Activated CD4-positive, alpha-beta T cell treated with anti-CD3 and anti-CD28 coated beads, Interleukin-2, amount 10 ng/mL, durations not matched to agents 7 days and 5 days (primary cell): ENCODE data around the gene ARL15. TPM values are rescaled to one million over a fixed set of nuclear protein-coding genes. Genes with fewer than 3 reads are reported as not detected.

Experiments
- CTCF ChIA-PET: fragments of 350-600 bp; sonication (Branson Sonifier 250); formaldehyde crosslinking; loops from one replicate; lab custom pipeline; 2021; ENCODE audit warnings: antibody characterized with exemption; lab: Charles Lee
- POLR2A ChIA-PET: fragments of 350-600 bp; sonication (Branson Sonifier 250); formaldehyde crosslinking; loops from one replicate; lab custom pipeline; 2021; ENCODE audit warnings: antibody characterized with exemption; lab: Charles Lee
- DNase-seq: peaks from one replicate; pipeline ENCODE4 v3.0.0-alpha.2; 2020
- H3K27ac Mint-ChIP-seq: one replicate; pipeline ENCODE4 v1.8.0; 2021; ENCODE audit warnings: mild to moderate bottlenecking, moderate library complexity, mixed read lengths
- H3K27me3 Mint-ChIP-seq: one replicate; pipeline ENCODE4 v1.8.0; 2021; ENCODE audit warnings: mixed read lengths
- H3K36me3 Mint-ChIP-seq: one replicate; pipeline ENCODE4 v1.8.0; 2021; ENCODE audit warnings: low read depth, mixed read lengths
- H3K4me1 Mint-ChIP-seq: one replicate; pipeline ENCODE4 v1.8.0; 2021; ENCODE audit warnings: mixed read lengths
- H3K4me3 Mint-ChIP-seq: one replicate; pipeline ENCODE4 v1.8.0; 2021; ENCODE audit warnings: mild to moderate bottlenecking, moderate library complexity, mixed read lengths
- H3K9me3 Mint-ChIP-seq: one replicate; pipeline ENCODE4 v1.8.0; 2021; ENCODE audit warnings: mixed read lengths
- total RNA-seq, 2 experiments: library from RNA; stranded (reverse); gene quantifications; one replicate each; pipeline ENCODE4 v1.2.3, GENCODE V29; 2021

Gene ARL15
- total RNA-seq, 2 experiments from 2014 or later, result 13.5 to 16.1 TPM

DNA sequence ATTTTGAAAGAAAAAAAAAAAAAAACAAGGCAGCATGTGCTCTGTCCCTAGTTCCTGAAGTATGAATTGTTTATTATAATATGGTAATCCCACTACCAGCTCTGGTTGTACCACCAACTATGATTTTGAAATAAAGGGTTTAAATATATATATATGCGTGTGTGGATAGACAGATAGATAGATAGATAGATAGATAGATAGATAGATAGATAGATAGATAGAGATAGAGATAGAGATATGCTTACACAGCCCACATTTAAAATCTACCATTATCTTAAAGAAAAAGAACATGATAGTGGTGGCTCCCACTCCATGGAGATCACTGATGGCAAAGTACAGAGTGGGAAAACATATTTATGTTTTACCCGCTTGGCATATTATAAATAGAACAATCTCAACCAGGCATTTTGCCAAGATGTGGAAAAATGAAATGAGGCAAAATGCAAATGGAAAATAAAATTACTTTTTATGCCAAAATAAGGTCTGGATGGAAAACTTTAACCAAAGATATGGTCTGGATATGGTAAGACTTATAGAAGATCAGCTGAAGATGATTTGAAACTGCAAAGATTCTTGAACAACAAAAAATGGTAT, 170.0 kb downstream of the ARL15 start:
- ChIA-PET POLR2A (no interaction called here), CTCF (no interaction called here)
- Mint-ChIP-seq H3K36me3 (no peaks in the 10 kb centered on the region), H3K4me1 (no peaks in the 10 kb centered on the region), H3K27me3 (no peaks in the 10 kb centered on the region), H3K9me3 (no peaks in the 10 kb centered on the region), H3K4me3 (no peak overlapping the region), H3K27ac (no peak overlapping the region)
- DNase-seq, result no peak

DNA sequence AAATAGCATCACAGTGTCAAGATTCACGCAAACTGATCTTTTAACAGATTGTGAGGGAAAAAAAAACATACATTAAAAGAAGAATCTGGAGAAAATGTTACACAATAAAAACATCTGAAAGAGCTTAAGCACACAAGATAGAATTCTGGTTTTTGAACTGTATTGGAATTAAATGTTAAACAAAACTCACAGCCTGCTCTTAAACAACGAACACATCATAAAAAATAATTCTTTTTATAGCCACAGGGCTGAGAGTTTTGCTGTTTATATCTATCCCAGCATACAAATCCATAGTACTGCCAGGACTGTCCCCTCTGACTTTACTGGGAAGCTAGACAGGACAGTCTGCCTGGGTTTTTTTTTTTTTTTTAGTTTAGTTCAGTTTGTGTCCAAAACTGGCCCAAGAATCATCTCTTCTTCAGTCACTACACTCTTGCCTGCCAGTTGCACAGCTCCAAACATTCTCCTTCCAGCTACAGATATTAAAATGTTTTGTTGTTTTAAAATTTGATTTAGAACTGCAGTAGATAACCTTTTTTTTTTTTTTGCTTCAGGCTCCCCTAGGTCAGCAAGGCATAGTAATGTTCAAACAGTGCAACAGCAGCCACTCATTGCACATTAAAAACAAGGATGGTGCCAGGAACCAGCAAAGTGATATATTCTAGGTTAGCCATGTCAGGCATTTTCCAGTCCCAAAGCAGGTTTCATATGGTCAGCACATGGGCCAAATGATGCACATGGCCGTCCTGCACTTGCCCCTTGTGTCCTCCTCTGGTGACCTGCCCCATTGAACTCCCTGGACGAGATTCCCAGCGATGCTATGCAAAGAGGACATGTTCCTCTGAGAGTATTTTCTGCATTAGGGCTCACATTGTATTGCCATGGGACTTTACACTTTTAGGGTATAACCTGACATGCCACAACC, 173.6 kb downstream of the ARL15 start:
- Mint-ChIP-seq H3K27ac (no peak overlapping the region), H3K9me3 (no peaks in the 10 kb centered on the region), H3K4me3 (no peak overlapping the region), H3K27me3 (no peaks in the 10 kb centered on the region), H3K36me3 (no peaks in the 10 kb centered on the region), H3K4me1 (no peaks in the 10 kb centered on the region)
- ChIA-PET POLR2A (no interaction called here), CTCF (interaction anchor here (0.6 to 0.7 kb wide), 2 partner anchors 8 to 131 kb away, joined by 3 read pairs; no protein-coding TSS in a partner anchor)
- no peak for DNase-seq

DNA sequence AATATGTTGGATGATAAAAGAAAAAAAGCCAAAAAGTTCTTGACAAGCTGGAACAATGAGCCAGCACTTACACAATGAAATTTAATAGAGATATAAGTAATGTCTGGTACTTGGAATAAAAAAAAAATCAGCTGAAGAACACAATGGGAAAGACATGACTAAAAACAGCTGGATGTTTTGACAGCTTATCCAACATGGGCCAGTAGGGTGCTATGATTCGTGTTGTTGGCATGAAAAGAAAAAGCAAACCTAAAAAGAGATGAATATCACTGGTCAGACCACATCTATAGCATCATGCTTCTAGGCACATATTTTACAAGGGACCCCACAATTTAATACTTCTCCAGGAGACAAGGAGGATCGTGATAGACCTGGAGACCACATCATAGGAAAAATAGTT, 175.3 kb downstream of the ARL15 start:
- POLR2A ChIA-PET, result no interaction called here
- Mint-ChIP-seq H3K9me3 (no peaks in the 10 kb centered on the region), H3K4me3 (no peak overlapping the region), H3K27ac (no peak overlapping the region), H3K27me3 (no peaks in the 10 kb centered on the region), H3K4me1 (no peaks in the 10 kb centered on the region), H3K36me3 (no peaks in the 10 kb centered on the region)
- DNase-seq, result no peak
- CTCF ChIA-PET, result interaction anchor here (1.2 kb wide), 1 partner anchor 23 kb away, joined by 3 read pairs; no protein-coding TSS in a partner anchor

DNA sequence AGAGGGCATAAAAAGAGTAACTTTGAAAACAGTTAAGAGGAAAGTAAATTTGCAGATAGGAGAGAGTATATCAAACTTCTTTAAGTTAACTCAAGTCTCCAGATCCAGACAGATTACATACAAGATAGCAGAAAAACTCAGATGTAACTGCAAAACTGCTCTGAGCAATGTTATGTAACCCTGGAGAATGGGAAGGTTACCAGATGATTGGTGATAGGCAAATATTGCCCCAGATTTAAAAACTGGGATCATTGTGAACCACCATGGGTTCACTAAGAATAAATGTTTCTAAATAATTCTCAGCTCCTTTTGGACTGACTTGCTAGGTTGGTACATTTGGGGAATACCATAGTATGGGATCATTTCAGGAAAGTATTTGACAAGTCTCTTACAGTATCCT, 176.5 kb downstream of the ARL15 start:
- H3K4me3 Mint-ChIP-seq, result no peak overlapping the region
- no peak overlapping the region for H3K27ac Mint-ChIP-seq
- POLR2A ChIA-PET, result no interaction called here
- no peaks in the 10 kb centered on the region for H3K9me3 Mint-ChIP-seq
- no peaks in the 10 kb centered on the region for H3K36me3 Mint-ChIP-seq
- H3K4me1 Mint-ChIP-seq, result no peaks in the 10 kb centered on the region
- CTCF ChIA-PET, result interaction anchor here (1.2 kb wide), 1 partner anchor 24 kb away, joined by 3 read pairs; no protein-coding TSS in a partner anchor
- DNase-seq, result no peak
- H3K27me3 Mint-ChIP-seq, result no peaks in the 10 kb centered on the region

DNA sequence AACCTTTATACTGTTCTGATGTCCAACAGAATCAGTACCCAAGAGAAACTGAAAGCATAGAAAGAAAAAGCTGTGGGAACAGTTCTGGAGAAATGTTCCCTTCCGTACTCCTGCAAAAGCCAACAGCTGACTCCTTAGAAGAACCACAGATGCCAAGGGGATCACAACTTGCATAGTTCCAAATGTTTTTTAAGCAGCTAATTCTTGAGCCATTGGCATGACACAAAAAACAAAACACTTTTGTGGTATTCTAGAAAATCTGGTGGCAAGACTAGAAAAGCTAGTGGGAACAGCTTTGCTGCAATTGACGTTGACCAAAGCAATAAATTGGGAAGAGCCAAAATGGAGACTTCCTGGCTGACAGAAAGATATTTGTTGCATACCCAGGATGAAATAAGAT, 189.9 kb downstream of the ARL15 start:
- CTCF ChIA-PET, result no interaction called here
- no peak overlapping the region for H3K4me3 Mint-ChIP-seq
- no peak for DNase-seq

DNA sequence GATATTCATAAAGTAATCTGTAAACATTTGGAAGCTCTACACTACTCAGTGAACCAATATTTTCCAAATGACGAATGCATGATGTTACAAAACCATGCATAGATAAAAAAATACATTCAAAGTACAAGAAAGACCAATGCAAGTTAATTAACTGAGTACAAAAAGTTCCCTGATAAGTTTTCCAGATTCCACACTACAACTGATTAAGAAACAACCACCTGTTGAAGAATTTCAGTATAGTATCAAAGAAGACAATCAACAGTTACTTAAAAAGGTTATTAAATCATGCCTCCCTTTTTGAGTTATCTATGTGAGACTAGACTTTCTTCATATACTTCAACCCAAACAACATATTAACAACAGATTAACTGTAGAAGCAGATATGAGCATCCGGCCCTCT, 192.4 kb downstream of the ARL15 start:
- Mint-ChIP-seq H3K27ac (no peak overlapping the region), H3K27me3 (no peaks in the 10 kb centered on the region), H3K36me3 (no peaks in the 10 kb centered on the region), H3K4me1 (no peaks in the 10 kb centered on the region), H3K9me3 (peaks cover 2% of the 10 kb centered on the region), H3K4me3 (no peak overlapping the region)
- DNase-seq, result no peak
- CTCF ChIA-PET, result no interaction called here
- POLR2A ChIA-PET, result no interaction called here

More for the DNA sequence above, 189.9 kb downstream of the ARL15 start:
- Mint-ChIP-seq H3K4me1 (no peaks in the 10 kb centered on the region), H3K27ac (no peak overlapping the region), H3K36me3 (no peaks in the 10 kb centered on the region), H3K9me3 (peaks cover 2% of the 10 kb centered on the region), H3K27me3 (no peaks in the 10 kb centered on the region)
- POLR2A ChIA-PET, result no interaction called here

DNA sequence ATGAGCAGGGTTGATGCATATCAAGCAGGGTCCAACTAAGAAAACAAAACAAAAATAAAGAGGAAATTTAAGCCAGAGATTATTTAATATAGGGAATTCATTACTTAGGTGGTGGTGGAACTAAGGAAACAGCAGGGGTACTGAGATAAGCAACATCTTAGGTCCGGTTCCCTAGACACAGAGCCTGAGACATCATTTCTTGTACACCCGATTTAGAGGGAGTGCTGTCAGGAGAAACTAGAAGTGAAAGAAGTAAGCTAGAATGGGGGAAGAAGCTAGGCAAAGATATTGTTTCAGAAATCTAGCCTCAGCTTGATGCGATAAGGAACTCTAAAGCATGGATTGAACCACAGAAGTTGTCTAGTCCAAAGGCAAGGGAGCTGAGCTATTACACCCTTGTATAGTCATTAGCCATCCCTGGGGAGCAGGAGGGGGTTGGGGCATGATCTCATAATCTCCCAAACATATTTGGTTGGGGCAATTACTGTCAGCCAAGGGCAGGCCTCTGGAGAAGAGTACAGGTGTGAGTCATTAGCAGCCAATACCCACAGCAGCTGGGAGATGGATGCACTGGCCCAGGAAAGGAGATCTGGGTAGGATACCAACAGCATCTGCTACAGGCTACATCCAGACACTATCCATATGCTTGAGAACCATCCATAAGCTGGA, 194.5 kb downstream of the ARL15 start:
- H3K36me3 Mint-ChIP-seq, result peaks cover 2% of the 10 kb centered on the region
- H3K4me1 Mint-ChIP-seq, result no peaks in the 10 kb centered on the region
- peaks cover 2% of the 10 kb centered on the region for H3K9me3 Mint-ChIP-seq
- POLR2A ChIA-PET, result no interaction called here
- DNase-seq, result no peak
- no peaks in the 10 kb centered on the region for H3K27me3 Mint-ChIP-seq
- H3K27ac Mint-ChIP-seq, result no peak overlapping the region
- CTCF ChIA-PET, result interaction anchor here (1.1 kb wide), 1 partner anchor 44 kb away, joined by 3 read pairs; no protein-coding TSS in a partner anchor
- no peak overlapping the region for H3K4me3 Mint-ChIP-seq

DNA sequence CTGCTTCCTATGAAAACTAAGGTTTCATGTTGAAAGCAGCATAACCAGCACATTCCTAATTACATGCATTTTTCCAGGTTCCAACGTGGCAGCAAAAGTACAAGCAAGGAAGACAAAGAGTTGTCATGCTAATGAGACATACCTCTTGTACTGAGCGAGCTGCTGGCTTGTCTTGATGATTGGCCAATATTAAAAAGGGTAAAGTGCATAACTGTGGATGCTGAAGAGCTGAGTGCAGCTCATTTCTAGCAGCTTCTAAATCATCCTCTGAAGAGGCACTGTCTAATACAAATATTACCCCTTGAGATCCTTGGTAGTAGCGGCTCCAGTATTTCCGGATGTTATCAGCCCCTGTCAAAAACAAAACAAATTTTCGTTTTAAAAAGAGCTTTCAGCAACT, 197.3 kb downstream of the ARL15 start:
- Mint-ChIP-seq H3K36me3 (peaks cover 2% of the 10 kb centered on the region), H3K4me1 (no peaks in the 10 kb centered on the region), H3K4me3 (no peak overlapping the region), H3K27me3 (no peaks in the 10 kb centered on the region), H3K9me3 (no peaks in the 10 kb centered on the region), H3K27ac (no peak overlapping the region)
- ChIA-PET CTCF (no interaction called here), POLR2A (no interaction called here)
- DNase-seq, result no peak

DNA sequence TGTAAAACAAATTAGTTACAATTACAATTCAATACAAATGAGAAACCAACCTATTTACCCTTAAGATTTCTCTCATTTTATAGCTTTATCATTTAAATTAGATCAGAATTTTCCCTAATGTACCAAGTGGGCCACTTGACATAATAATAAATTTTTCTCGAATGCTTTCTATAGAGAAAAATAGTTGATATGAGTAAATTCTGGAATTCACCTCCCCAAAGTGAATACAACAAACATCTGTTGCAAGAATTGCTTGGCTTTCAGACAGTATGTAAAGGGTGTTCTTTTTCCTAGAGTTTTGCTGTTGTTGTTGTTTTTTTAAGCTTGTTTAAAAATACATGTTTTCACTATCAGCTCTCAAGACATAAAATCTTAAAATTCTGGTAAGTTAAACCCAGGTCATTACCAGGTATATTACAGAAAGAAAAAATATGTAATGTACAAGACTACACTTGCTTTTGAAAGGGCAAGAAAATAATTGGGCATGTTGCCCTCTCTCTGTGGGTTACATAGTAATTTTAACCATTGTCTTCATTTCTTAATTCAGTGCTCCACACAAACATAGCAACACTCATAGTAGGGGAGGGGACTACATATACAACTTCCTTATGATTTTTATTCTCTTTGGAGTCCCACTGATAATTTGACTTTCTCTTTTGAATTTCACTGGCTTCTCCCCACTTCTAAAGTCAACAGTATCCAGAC, 200.6 kb downstream of the ARL15 start:
- peaks cover 2% of the 10 kb centered on the region for H3K36me3 Mint-ChIP-seq
- no peak for DNase-seq
- H3K4me1 Mint-ChIP-seq, result no peaks in the 10 kb centered on the region
- ChIA-PET CTCF (no interaction called here), POLR2A (no interaction called here)
- H3K4me3 Mint-ChIP-seq, result no peak overlapping the region
- H3K27ac Mint-ChIP-seq, result no peak overlapping the region
- no peaks in the 10 kb centered on the region for H3K9me3 Mint-ChIP-seq
- H3K27me3 Mint-ChIP-seq, result no peaks in the 10 kb centered on the region

DNA sequence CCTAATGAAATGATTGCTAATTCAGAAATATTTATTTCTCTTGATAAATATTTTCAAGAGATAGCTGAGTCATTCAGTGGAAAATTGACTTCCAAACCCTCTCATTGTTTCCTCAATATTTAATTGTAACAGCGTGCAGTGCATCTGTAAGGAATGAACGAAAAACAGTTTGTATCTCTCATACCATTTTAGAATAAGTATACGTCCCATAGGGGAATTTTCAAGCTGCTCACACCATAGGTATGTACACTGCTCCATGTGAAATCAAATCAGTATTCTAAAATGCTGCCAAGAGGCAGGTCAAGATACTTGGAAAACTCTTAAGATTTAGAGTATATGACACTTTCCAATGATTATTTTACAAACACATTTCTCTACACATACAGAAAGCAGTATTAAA, 202.2 kb downstream of the ARL15 start:
- CTCF ChIA-PET, result no interaction called here
- POLR2A ChIA-PET, result no interaction called here

DNA sequence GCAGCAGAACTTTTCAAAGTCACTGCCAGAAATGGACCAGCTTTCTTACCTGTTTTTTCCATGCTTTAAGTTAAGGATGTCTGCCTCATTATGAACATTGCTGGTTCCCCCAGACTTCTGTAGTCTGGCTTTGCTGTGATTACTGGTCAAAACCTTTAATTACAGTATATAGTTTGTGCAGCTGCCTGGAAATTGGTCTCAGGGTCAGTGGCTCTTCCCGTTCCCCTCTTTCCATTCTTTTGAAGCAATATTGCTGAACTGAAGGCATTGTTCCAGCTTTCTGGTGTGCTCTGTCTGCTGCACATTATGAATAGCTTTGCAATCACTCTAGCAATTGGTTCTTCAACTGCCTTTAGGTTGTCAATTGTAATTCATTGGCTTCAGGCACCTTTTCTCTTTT, 206.5 kb downstream of the ARL15 start:
- Mint-ChIP-seq H3K27me3 (no peaks in the 10 kb centered on the region), H3K9me3 (no peaks in the 10 kb centered on the region), H3K36me3 (no peaks in the 10 kb centered on the region), H3K27ac (no peak overlapping the region), H3K4me3 (no peak overlapping the region), H3K4me1 (no peaks in the 10 kb centered on the region)
- POLR2A ChIA-PET, result no interaction called here
- CTCF ChIA-PET, result no interaction called here
- DNase-seq, result no peak

More for the DNA sequence above, 202.2 kb downstream of the ARL15 start:
- Mint-ChIP-seq H3K27me3 (no peaks in the 10 kb centered on the region), H3K4me1 (no peaks in the 10 kb centered on the region), H3K36me3 (peaks cover 2% of the 10 kb centered on the region), H3K27ac (no peak overlapping the region), H3K9me3 (no peaks in the 10 kb centered on the region), H3K4me3 (no peak overlapping the region)
- no peak for DNase-seq

DNA sequence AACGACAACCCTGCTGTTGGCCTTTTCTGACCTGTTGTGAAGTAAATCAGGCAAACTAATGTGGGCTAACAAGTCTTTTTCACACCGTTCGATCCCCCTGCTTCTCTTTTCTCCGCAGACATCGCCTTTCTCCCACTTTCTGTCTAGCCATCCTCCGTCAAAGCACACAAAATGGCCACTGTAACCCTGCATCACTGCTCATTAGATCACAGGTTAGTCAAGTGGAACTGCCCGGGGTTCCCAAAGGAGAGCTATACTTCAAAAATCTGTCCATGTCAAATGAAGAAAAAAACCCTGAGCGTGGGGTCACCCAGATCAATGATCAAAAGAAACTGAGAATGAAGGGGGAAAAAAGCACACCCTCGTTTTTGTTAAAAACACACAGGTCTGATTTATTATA, 212.1 kb downstream of the ARL15 start:
- H3K9me3 Mint-ChIP-seq, result no peaks in the 10 kb centered on the region
- H3K27me3 Mint-ChIP-seq, result no peaks in the 10 kb centered on the region
- CTCF ChIA-PET, result no interaction called here
- H3K4me1 Mint-ChIP-seq, result no peaks in the 10 kb centered on the region
- DNase-seq, result no peak
- no peak overlapping the region for H3K4me3 Mint-ChIP-seq
- H3K27ac Mint-ChIP-seq, result no peak overlapping the region
- H3K36me3 Mint-ChIP-seq, result no peaks in the 10 kb centered on the region
- POLR2A ChIA-PET, result no interaction called here
